ENCODE data around the gene PKN3.

Gene PKN3

DNA sequence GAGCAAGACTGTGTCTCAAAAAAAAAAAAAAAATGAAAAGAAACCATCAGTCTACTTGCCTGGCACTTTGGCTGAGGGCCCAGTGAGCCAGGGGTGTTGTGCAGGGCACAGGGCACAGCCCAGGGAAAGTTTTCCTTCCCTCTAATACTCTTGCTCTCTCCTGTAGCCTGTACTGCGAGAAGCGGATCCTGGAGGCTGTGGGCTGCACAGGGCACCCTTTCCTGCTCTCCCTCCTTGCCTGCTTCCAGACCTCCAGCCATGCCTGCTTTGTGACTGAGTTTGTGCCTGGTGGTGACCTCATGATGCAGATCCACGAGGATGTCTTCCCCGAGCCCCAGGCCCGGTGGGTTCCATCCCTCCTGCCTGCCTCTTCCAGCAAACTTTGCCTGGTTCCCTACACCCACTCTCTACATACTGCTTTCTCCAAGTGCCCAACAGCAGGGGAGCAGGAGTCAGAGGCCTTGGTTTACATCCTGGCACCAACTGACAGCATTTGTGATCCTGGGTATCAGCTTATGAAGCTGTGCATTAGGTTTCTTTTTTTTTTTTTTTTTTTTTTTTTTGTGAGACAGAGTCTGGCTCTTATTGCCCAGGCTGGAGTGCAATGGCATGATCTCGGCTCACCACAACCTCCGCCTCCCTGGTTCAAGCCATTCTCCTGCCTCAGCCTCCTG lies 14.4 kb downstream of the PKN3 start:
- DNase-seq (ENCODE audit: low read depth, low spot score): no peak

DNA sequence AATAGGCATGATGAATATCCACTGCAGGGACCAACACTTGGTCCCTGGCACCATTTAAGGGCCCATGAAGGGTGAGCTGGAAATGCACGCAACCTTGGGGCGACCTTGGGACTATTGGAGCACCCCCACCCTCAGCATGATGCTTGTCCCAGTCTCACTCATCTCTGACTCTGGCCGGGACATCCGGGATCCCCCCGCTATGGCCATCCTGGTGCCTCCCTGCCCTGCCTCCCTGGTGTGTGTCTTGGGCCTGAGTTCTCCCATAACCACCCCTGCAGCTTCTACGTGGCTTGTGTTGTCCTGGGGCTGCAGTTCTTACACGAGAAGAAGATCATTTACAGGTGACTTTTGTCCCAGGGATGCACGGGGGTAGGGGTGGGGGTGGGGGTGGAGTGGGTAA lies 15.7 kb downstream of the PKN3 start:
- no peak for DNase-seq (ENCODE audit: low read depth, low spot score)

DNA sequence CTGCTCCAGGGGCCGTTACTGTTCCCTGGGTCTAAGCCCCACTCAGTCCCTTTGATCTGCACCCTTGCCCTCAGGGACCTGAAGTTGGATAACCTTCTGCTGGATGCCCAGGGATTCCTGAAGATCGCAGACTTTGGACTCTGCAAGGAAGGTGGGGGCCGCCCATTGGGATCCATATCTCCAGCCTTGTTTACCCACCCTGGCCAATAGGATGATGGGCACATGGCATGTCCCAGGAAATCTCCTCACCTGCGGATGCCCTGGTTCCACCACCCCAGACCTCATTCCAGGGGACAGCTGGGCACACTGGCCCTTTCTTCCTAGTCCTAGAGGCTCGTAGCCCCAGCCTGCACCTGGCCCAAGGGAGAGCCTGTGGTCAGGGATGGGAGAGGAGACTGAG lies 16.2 kb downstream of the PKN3 start:
- no peak for DNase-seq (ENCODE audit: low read depth, low spot score)

DNA sequence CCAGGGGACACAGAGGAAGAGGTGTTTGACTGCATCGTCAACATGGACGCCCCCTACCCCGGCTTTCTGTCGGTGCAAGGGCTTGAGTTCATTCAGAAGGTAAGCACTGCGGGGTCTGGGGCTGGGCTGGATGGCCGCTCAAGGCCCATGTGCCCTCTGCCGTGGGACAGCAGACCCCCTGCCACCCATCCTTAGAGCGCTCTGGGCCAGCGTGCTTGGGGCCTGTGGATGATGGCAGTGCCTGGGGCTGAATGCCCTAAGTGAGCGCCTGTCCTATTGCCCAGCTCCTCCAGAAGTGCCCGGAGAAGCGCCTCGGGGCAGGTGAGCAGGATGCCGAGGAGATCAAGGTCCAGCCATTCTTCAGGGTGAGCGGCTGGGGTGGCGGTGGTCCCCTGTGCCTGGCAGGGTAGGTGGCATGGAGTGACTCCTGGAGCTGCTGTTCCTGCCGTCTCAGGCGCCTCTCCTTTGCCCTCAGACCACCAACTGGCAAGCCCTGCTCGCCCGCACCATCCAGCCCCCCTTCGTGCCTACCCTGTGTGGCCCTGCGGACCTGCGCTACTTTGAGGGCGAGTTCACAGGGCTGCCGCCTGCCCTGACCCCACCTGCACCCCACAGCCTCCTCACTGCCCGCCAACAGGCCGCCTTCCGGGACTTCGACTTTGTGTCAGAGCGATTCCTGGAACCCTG lies 17.8 kb downstream of the PKN3 start:
- no peak for DNase-seq (ENCODE audit: low read depth, low spot score)

DNA sequence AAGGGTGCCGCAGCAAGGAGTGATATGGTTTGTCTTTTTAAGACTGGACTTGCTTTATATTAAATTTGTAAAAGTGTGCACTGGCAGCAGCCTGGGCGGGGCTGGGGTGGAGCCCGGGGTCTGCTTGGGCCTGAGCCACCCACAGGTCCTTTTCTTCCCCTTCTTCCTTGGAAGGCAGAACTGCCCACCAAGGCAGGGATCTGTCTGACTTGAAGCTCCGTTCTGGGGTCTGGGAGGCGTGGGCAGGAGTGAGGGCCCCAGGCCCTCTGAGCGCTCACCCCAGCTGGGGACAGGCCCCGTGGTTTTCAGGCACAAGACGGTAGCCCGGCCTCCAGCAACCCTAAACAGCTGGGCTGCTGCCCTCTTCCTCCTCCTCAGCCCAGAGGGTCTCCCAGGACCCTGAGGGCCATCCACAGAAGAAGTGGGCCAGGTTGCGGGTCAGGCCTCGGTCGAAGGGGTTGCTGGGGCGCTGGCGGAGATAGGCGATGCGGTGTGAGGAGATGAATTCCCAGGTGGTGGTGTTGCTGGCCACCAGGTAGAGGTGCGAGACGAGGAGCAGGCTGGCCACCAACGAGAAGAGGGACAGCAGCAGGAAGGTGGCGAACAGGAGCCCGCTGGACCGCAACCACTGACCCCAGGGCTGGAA lies 18.7 kb downstream of the PKN3 start:
- no peak for DNase-seq (ENCODE audit: low read depth, low spot score)

DNA sequence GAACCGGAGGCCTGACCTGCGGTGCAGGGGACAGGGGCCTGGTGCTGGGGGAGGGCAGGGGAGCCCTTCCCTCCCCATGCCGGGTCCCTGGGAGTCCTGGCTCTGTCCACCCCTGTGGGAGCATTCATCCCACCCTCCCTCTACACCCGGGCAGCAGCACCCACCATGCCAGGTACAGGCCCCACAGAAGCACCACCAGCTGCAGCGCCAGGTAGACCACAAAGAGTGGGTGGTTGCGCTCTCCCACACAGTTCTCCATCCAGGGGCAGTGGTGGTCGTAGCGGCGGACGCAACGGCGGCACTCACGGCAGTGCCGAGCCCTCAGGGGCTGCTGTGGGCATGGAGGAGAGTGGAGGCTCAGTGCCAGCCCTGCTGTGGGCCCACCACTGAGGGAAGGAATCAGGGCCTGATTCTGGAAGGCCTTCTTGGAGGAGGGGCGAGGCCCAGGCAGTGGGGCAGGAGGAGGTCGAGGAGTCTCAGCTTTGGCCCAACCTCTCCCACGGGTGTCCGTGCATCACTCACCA lies 19.2 kb downstream of the PKN3 start:
- no peak for DNase-seq (ENCODE audit: low read depth, low spot score)

DNA sequence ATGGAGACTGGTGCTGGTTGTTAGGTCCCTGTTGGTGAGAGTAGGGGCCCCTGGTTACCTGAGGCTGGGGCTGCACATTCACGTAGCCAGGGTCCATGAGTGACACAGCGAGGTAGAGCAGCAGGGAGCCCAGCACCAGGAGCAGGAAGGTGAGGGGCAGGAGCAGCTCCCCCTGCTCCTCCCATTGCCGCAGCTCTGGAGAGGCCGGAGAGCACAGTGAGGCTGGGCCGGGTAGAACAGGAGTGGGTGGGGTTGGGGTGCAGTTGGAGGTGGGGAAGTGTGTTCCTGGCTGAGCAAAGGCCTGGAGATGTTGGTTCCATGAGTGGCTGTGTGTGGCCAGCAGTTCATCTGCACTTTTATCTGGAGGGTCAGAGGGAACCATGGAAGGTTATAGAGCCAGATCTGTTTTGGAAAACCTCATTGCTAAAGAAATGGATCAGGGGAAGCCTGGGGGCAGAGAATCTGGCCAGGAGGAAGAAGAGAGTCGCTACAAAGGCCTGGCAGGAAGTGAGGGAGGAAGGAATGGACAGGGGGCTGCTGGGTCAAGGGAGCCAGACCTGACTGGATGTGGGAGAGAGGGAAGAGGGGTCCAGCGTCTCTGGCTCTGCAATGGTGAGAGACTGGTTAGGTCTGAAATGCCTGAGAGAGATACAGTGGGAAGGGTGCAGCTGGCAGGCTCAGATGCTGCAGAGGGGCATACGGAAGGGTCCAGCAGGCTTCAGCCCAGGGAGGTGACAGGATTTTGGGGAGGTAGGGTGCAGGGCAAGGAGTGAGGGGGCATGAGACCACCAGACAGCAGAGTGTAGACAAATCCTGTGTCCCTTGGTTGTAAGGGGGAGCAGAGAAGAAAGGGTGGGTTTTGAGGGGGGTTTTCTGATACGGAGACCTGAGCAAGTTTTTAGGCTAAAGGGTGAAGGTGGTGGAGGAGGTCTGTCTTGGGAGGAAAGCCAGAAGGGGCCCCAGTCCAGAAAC lies 20.4 kb downstream of the PKN3 start:
- DNase-seq (ENCODE audit: low read depth, low spot score): no peak

DNA sequence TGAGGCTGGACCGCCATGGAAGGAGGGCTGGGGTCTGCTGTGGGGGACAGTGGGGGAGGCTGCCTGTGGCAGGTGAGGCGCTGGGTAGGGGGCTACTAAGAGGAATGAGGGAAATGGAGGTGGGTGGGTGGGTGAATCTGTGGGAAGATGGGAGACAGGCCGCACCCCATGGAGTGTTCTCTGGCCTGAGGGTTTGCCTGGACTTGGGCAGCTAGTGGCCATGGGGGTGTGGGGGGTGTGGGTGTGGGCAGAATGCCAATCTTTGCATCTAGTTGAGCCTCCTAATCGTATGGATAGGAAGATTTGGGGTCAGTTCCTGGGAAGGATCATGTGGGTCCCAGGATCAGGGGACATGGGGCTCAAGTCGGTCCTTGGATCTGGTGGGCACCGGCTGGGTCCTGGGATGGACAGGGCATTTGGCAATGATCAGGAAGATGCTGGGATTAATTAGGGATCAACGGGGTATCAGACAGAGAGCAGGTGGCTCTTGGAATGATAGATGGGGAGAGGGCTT lies 21.1 kb downstream of the PKN3 start:
- DNase-seq (ENCODE audit: low read depth, low spot score): no peak

DNA sequence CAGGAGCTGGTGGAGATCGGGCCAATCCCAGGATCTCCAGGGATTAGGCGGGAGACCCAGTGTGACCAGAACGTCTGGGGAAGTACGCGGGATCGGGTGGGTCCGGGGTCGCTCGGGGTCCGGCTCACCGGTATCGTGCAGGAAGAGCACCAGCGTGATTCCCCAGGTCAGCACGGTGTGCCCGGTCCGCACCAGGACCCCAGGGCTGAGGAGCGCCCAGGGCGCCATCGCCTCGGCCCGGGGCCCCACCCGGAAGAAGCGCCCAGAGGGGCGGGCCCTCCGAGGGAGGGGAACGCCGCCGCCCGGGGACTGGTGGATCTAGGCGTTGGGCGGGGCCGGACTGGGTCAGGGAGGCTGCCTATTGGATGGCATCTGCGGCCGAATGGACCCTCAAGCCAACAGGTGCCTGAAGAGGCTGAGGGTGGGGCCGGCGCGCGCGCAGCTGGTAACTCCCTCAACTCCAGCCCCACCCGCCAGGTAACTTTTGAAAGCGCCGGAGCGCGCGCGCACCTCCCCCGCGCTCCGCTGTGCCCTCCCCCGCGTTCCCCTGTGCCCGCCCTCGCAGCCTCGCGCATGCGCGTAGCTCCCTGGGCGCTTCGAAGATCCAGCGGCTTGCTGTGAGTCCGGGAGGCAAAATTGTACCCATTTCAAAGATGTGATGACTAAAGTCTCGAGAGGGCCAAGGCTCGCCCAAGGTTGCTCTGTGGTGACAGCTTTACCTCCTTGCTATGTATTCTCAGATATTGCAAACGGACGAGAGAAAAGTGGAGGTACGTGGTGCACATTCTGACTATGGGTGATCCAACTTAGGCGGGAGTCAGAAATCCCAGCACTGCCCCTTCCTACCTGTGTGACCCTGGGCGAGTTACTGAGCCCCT lies 21.8 kb downstream of the PKN3 start, which contains the start of gene ZDHHC12:
Gene ZDHHC12 (minus strand): TSS at position 262 of the 878 bp plus-strand sequence. CDS start 34 bp downstream, at position 228.
- DNase-seq (ENCODE audit: low read depth, low spot score): peak; percentile 49

DNA sequence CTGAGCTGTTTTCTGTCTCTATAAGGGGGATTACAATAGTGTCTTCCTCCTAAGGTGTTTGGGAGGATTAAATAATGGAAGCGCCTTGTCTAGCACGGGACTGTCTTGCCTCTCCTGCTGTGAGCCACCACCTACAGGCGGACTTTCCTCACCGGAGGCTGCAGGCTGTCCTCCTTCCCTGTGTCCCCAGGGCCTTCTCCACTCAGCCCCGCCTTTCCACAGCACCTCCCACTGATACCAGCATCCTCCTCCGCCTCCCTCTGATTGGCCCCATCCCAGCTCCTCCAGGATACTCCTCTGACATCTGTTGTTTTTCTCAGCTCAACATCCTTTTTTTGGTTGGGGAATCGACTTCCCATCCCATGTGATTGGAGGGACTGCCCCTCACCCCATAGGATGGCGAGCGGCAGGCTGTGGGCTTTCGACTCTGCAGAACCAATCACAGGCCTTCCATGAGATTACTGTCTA lies 22.5 kb downstream of the PKN3 start:
- DNase-seq (ENCODE audit: low read depth, low spot score): no peak

DNA sequence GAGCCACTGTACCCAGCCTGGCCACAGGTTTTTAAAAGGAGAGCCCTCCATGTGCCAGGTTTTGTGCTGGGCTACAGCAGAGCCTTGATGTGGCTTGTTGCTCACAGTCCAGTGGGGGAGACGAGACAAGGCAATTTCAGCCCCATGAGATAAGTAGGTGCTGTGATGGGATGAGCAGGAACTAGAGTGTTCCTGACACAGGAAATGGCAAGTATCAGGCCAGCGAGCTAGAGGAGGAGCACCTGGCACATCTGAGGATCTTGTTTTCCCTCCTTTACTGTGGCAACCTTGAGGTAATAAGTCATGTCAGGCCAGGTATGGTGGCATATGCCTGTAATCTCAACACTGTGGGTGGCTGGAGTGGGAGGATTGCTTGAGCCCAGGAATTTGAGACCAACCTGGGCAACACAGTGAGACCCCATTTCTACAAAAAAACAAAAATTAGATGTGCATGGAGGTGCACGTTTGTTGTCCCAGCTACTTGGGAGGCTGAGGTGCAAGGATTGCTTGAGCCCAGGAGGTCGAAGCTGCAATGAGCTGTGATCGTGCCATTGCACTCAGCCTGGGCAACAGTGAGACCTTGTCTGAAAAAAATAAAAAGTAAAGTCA lies 25.4 kb downstream of the PKN3 start:
- DNase-seq (ENCODE audit: low read depth, low spot score): no peak

DNA sequence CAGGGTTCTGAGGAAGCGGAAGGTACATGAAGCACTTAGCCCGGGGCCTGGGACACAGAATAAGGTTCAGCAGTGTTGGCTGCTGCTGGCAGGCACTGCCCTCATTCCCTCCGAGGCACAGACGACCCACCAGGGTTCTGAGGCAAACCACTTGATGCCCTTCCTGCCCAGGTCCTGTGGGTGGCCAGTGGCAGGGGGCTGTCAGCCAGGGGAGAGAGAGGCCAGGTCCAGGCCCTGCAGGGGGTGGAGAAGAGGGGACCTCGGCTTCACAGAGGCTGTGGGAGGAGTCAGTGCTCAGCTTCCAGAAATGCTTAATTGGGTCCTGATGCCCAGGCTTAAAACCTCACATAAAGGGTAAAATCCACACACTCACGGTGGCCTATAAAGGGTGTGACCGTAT lies 26.0 kb downstream of the PKN3 start:
- no peak for DNase-seq (ENCODE audit: low read depth, low spot score)

DNA sequence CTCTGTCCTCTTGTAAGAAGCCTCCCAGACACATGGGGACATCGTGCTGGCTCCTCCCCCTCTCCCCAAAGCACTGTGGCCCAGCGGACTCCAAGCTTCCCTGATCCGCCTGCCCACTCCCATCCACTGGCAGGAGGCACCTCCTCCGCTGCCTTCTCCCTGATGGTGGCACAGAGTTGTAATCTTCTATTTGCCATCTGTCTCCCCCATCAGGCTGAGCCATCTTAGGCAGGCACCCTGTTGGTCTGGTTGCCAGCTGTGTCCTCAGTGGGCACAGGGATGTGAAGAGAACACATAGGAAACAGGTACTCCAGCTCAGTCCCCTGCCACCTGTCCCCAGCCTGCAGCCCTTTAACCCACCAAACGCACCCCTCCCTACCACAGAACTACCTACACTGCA lies 27.0 kb downstream of the PKN3 start:
- DNase-seq (ENCODE audit: low read depth, low spot score): no peak

DNA sequence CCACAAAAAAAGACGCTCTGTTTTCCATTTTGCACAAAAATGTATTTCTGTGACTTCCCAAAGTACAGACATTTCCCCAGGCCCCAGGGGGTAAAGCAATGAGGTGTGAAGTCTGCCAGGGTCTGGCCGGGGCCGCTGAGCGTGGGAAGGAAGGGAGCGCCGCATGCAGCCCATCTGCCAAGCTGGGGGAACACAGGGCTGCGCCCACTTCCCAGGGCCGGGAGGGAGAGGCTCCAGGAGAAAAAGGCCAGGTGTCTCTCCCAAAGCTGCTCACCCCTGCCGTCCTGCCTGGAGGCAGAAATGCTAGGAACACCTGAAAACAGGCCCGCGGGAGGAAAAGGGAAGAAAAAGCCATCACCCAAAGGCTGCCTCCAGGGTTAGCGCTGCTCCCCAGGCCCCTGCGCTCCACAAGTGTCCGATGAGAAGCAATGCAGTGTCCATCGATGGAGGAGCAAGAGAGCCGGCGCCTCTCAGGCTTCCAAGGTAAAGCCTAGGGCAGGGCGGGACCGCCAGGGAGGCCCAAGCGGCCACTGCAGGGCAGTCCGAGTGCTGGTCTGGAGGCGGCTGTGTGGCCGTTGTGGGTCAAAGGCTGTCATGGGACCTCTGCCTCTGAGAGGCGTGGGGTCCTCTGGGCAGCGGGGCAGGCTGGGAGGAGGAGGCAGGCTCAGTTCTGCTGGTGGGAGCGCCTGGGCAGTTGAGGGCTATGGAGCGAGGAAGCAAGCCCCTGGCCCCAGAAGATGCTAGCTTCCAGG lies 27.6 kb downstream of the PKN3 start:
- no peak for DNase-seq (ENCODE audit: low read depth, low spot score)

DNA sequence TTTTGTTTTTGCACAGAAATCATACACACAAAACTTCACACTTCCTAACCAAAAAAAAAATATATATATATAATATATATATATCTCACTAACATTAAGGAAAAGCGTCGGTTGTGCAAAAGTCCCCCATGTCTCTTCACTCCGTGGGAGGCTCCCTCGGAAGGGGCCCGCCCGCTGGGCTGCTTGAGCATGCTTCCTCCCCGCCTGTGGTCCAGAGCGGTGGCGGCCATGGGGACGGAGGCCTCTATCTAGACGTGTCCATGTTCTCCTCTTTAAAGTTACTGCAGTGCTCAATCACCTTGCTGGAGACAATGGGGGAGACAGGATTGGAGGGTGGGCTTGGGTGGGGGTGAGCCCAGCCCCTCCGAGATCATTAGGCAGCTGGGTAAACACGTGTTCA lies 28.8 kb downstream of the PKN3 start:
- DNase-seq (ENCODE audit: low read depth, low spot score): no peak

DNA sequence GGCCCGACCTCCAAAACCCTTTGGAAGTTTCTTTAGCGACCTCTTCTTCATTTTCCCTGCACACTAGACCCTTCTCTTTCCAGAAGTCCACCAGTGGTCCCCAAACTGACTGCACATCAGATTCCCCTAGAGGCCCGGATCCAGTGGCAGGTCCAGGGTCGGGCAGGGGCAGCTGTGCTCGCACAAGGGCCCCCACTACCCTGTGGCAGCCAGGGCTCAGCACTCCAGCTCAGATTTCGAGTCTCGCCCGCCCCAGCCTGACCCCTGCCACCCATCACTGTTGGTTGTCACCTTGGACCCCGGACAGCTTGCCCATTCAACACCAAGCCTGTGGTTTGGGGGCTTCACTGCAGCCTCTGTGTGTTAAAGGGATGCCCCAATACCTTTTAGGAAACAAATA lies 29.4 kb downstream of the PKN3 start:
- no peak for DNase-seq (ENCODE audit: low read depth, low spot score)

DNA sequence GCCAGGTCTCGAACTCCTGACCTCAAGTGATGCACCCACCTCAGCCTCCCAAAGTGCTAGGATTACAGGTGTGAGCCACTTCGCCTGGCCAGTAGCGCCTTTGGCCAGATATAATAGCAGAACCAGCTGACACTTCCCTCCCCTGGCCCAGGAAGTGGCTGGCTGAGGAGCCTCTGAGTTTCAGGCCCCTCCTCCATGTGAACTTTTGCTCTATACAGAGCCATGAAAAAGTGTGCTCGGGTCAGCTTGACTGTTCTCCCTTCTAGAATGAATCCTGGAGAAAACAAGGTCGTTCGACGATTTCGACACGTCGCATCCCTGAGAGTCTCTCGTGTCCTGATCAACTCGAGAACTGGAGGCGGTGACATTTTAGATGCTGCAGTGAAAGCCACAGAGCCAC lies 30.3 kb downstream of the PKN3 start:
- DNase-seq (ENCODE audit: low read depth, low spot score): no peak

DNA sequence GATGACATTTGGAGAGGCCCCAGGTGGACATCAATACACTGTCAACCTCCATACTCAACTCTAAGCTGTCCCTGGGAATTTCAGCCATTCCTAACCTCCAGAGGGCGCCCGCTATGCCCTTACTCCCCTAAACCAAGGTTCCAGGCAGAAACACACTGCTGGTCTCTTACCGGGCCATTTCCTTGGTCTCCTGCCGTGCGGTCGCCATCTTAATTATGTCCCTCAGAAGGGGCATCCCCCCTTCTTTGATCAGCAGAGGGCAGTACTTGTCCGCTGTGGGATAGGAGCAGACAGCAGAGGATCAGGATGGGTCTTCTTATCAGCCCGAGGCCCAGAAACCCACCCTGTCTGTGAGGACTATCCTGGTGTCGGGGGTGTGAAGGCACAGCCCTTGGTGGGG lies 31.0 kb downstream of the PKN3 start:
- peak; percentile 65 for DNase-seq (ENCODE audit: low read depth, low spot score)

DNA sequence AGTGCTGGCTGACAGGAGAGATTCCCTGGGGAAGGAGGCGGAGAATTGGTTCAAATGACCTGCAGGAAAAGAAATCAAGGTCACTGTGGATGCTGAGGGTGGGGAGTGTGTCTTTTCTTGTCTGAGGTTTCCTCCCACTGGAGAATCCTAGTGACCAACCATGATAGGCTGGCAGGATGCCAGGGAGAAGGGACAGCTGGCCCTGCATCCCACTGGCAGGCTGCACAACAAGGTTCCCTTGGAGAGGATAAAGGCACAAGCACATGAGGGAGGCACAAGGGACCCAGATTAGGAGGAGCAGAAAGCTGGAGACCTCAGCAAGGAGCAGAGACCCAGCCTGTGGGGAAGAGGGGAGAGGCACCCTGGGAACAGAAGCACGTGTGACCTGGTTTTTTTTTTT lies 33.1 kb downstream of the PKN3 start:
- DNase-seq (ENCODE audit: low read depth, low spot score): no peak
